ENCODE results near the gene HIBADH.

Gene HIBADH

GRCh38 chr7:27501001-27501400 is 161.7 kb downstream of the HIBADH start:
- no peak for DNase-seq (ENCODE audit: low read depth, low spot score)

GRCh38 chr7:27492224-27492623 is 170.5 kb downstream of the HIBADH start:
- no peak for DNase-seq (ENCODE audit: low read depth, low spot score)

GRCh38 chr7:27491534-27491933 is 171.1 kb downstream of the HIBADH start:
- DNase-seq (ENCODE audit: low read depth, low spot score), result no peak

GRCh38 chr7:27487509-27487908 is 175.2 kb downstream of the HIBADH start:
- no peak for DNase-seq (ENCODE audit: low read depth, low spot score)

GRCh38 chr7:27484451-27484850 is 178.2 kb downstream of the HIBADH start:
- no peak for DNase-seq (ENCODE audit: low read depth, low spot score)

- DNase-seq (ENCODE audit: low read depth, low spot score), result no peak
These were observed 180.5 kb downstream of the HIBADH start for GRCh38 chr7:27482219-27482618.

GRCh38 chr7:27478556-27478955 is 184.1 kb downstream of the HIBADH start:
- DNase-seq (ENCODE audit: low read depth, low spot score), result no peak

GRCh38 chr7:27478084-27478483 is 184.6 kb downstream of the HIBADH start:
- DNase-seq (ENCODE audit: low read depth, low spot score), result no peak

- DNase-seq (ENCODE audit: low read depth, low spot score), result no peak
These were observed 186.2 kb downstream of the HIBADH start for GRCh38 chr7:27476493-27476892.

Data from astrocyte of the hippocampus (primary cell).